HL-60 (cell line): ENCODE measurements around the gene MTA2.

Source experiments
- CTCF ChIP-seq: IDR thresholded peaks from one replicate; pipeline ENCODE4 v1.5.1; 2011; ENCODE audit warnings: low read length, control low read depth, inconsistent platforms; ENCODE audit not compliant: insufficient read depth
- POLR2AphosphoS5 ChIP-seq: IDR thresholded peaks from 2 replicates; pipeline ENCODE4 v1.6.1; 2012; ENCODE audit warnings: low read depth
- REST ChIP-seq: IDR thresholded peaks from 2 replicates; pipeline ENCODE4 v1.6.1; 2012; ENCODE audit warnings: low read depth; ENCODE audit not compliant: insufficient replicate concordance

DNA sequence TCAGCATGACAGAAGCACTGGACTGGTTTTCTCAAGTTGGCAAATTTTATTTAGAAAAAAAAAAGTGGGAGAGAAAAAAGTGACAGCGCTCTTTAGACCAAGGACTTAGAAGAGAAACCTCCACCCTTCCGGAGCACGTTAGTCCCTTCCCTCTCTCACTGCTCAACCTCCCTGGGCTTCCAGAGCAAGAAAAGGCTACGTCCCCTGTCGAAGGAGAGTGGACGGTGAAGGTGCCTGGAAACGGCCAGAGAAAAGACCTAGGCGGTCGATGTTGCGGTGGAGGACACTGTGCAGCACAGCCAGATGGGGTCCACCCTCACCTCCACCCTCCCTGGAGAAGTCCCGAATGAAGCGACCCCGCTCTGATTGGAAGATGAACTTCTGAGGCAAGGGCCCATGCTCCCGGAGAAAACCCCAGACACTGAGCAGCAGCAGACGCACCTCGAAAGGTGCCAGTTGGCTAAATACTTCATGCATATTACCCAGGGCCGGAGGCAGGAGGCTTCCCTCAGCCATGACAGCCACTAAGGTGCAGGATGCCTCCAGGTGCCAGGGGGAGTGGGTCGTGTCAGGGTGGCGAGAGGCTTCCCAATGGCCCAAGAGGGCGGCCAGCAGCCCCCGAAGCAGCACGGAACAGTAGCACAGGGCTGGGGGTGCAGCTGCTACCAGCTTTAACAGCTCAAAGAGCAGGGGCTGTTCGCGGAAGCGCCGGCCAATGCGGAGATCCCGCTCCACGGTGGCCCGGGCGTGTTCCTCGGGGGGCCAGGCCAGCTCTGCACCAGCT lies 45.4 kb upstream of the MTA2 start:
- TF ChIP-seq POLR2AphosphoS5 (no peak), CTCF (no peak), REST (no peak)
